ENCODE data around the gene MBD3.
"Not testable (repeated sequence)": the region's sequence is repeated elsewhere in the genome, so short reads cannot be mapped to it uniquely, and the experiment has no call there.

MBD3 gene

DNA sequence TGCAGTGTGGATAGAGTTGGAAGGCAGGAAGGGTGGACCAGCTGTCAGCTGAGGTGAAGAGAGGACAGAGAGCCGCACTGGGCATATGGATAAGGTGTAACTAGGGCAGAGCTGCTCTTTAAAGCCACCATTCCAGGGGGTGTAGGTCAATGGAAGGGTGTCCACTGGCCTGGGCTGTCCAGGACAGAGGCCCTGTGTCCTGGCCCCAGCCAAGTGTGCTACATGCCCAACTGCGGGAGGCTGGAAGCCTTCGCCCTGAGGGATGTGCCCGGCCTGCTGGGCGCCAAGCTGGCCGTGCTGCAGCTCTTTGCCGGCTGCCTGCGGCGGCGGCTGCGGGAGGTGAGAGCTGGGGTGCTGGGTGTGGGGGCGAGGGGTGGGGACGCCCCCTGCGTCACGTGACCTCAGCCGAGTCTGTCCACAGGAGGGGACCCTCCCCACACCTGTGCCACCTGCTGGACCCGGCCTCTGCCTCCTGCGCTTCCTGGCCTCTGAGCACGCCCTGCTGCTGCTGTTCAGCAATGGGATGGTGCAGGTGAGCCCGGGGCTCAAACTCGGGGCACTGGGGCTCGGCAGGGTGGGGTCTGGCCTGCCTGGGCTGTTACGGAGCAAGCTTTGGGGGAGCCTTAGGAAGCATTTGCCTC, 59.0 kb downstream of the MBD3 start:
- DNase-seq = no peak

DNA sequence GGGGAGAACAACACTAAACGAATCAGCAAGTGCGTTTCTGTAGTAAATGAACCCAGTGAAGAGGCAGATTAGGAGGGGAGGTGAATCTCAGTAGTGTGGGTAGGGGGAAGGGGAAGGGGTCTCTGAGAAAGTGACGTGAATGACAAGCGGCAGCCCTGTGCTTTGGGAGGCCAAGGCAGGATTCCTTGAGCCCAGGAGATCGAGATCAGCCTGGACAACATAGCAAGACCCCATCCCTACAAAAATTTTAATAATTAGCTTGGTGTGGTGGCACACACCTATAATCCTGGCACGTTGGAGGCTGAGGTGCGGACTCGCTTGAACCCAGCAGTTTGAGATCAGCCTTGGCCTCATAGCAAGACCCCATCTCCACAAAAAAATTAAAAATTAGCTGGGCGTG, 60.7 kb downstream of the MBD3 start:
- no peak for DNase-seq

GRCh38 chr19:1531587-1531986, 61.1 kb downstream of the MBD3 start:
- DNase-seq = no peak

GRCh38 chr19:1530856-1531255, 61.8 kb downstream of the MBD3 start:
- not testable (repeated sequence) for DNase-seq

DNA sequence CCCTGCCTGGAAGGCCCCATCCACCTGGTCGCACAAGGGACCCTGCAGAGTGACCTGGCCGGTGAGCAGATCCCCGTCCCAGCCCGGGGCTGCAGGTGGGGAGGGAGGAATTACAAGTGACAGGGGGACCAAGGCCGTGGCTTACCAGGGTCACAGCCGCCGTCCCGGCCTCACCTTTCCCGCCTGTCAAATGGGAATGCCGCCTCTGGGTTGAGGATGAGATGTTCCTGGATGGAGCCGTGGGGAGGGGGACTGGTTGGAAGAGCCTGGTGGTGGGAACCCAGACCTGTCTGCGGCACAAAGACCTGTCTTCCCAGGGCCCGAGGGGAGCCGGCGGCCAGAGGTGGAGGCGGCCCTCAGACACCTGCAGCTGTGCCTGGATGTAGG, 63.2 kb downstream of the MBD3 start:
- no peak for DNase-seq

DNA sequence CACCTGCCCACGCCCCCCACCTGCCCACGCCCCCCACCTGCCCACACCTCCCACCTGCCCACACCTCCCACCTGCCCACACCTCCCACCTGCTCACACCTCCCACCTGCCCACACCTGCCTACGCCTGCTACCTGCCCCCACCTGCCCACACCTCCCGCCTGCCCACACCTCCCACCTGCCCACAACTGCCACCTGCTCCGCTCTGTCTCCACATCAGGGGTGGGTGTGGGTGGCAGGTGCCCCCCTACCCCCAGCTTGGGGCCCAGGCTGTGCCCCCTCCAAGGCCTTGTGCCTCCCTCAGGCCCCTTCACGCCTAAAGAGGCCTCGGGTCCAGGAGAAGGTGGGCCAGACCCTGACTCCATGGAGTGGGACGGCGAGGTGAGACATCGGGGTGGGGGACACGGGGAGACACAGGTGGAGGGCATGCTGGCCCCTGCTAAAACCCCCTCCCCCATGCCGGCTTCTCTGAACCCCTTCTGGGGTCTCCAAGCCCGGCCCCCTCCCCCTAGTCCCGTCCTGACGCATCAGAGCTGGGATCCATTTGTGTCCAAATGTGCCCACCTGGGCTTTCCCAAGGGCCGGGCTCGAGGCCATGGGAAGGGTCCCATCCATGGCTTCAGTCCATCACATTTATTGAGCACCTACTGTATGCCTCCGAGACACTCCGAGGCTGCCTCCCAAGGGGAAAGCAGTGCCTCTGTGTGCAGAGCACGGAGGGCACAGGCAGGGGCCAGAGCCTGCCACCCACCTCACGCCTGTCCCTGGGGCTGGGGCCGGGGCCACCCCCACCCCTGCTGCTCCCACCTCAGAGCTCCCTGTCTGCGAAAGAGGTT, 63.9 kb downstream of the MBD3 start:
- DNase-seq = no peak

DNA sequence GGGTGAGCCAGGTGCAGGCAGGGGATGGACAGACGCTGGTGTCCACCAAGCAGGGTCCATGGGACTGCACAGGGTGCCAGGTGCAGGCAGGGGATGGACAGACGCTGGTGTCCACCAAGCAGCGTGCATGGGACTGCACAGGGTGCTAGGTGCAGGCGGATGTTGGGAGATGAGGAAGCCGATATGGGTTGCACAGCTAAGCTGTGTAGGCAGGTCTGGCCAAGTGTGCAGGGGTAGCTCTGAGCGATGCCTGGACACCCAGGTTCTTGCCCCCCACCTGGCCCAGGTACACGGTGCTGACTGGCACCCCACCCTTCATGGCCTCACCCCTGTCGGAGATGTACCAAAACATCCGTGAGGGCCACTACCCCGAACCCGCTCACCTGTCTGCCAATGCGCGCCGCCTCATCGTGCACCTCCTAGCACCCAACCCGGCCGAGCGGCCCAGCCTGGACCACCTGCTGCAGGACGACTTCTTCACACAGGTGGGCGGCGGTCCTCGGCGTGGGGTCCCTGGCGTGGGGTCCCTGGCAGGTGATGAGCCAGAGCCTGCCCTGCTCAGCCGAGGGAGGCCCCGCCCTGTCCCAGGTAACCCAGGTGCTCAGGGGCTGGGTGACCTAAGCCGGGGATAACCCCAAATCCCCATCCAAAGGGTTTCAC, 64.9 kb downstream of the MBD3 start:
- DNase-seq = no peak

- DNase-seq = no peak
These were observed 65.6 kb downstream of the MBD3 start for GRCh38 chr19:1526979-1527649.

- DNase-seq = no peak
These were observed 66.4 kb downstream of the MBD3 start for GRCh38 chr19:1526066-1526778.

- no peak for DNase-seq
These were observed 67.3 kb downstream of the MBD3 start for GRCh38 chr19:1525343-1525742.

DNA sequence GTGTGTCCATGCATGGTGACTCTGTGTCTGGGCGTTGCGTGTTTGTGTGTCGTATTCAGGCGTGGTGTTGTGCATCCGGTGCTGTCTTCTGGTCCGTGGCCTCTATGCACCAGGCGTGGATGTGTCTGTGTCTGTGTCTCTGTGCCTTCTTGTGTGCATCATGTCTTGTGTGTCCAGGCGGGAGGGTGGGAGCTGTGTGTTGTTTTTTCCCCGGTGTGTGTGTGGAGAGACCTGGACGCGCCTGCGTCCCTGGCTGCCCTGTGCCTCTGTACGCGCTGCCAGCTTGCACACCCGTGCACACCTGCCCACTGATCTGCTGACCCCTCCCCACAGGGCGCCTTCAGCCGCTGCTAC, 67.7 kb downstream of the MBD3 start:
- DNase-seq = no peak

- no peak for DNase-seq
These were observed 68.2 kb downstream of the MBD3 start for GRCh38 chr19:1524287-1524971.

All from NCI-H2029 treated with DMSO at 0.1 percent for 48 hours (cell line).